Ureter (tissue), 1 donor: ENCODE results near the gene HRH3. TPM values are rescaled to one million over a fixed set of nuclear protein-coding genes. Genes with fewer than 3 reads are reported as not detected.

ENCODE experiments used
- DNase-seq: peaks from one replicate; pipeline ENCODE4 v3.0.0-alpha.2; 2020; ENCODE audit warnings: low spot score
- total RNA-seq: library from RNA; stranded (reverse); gene quantifications from one replicate; pipeline ENCODE4 v1.2.4, GENCODE V29; 2023
- donor health status: DM: yes; HTN: yes; CAD: no.

Gene HRH3
- total RNA-seq, 1 donor from 2014 or later, result 4.2 TPM

DNA sequence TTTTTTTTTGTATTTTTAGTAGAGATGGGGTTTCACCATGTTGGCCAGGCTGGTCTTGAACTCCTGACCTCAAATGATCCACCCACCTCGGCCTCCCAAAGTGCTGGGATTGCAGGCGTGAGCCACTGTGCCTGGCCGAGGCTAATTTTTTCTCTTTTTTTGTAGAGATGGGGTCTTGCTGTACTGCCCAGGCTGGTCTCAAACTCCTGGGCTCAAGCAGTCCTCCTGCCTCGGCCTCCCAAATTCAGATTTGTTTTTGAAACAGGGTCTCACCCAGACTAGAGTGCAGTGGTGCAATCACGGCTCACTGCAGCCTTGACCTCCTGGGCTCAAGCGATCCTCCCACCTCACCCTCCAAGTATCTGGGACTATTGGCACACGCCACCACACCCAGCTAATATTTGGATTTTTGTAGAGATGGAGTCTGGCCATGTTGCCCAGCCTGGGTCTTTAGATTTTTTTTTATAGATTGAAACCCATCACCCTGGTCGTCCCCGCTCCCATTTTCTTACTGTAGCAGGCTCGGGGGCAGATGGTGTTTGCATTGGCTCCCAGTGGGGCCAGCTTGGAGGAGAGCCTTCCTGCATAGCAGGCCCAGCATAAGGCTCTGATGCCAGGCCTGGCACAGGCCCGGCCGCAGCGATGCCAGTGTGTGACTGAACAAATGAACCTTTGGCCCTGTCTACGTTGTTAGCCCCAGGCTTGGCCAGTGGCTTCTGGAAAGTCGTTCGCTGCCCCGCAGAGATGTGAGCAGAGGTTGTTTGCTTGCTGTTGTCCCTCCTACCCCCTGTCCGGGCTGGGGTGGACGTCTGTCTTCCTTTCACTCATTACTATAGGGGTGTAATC is 41.5 kb downstream of the HRH3 start:
- DNase-seq, result no peak

- DNase-seq, result no peak
These were observed 42.8 kb downstream of the HRH3 start for GRCh38 chr20:62177307-62177706.

- no peak for DNase-seq
These were observed 43.2 kb downstream of the HRH3 start for GRCh38 chr20:62176866-62177265.

- DNase-seq, result no peak
These were observed 44.4 kb downstream of the HRH3 start for GRCh38 chr20:62175711-62176110.

GRCh38 chr20:62174870-62175624 is 45.0 kb downstream of the HRH3 start:
- no peak for DNase-seq

GRCh38 chr20:62174021-62174804 is 45.9 kb downstream of the HRH3 start:
- DNase-seq, result no peak

- DNase-seq, result no peak
These were observed 47.4 kb downstream of the HRH3 start for GRCh38 chr20:62172666-62173065.

GRCh38 chr20:62171245-62171644 is 48.8 kb downstream of the HRH3 start:
- DNase-seq, result no peak

- DNase-seq, result no peak
These were observed 49.5 kb downstream of the HRH3 start for GRCh38 chr20:62170536-62170935.

- DNase-seq, result no peak
These were observed 51.1 kb downstream of the HRH3 start for GRCh38 chr20:62168890-62169435.

- DNase-seq, result no peak
These were observed 52.0 kb downstream of the HRH3 start for GRCh38 chr20:62168061-62168460.

DNA sequence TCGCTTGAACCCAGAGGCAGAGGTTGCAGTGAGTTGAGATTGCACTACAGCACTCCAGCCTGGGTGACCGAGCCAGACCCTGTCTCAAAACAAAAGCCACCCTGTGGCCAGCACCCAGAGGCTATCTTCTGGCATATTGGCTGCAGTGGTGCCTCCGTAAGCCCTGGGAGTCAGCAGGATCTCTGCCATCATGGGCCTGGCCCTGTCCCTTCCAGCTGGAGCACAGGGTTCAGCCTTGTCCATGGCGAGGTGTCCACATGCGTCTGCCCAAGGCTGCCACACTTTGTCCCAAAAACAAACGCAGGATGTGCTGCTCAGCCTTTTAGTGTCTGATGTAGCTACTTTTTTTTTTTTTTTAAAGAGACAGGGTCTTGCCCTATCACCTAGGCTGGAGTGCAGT is 52.6 kb downstream of the HRH3 start:
- no peak for DNase-seq

DNA sequence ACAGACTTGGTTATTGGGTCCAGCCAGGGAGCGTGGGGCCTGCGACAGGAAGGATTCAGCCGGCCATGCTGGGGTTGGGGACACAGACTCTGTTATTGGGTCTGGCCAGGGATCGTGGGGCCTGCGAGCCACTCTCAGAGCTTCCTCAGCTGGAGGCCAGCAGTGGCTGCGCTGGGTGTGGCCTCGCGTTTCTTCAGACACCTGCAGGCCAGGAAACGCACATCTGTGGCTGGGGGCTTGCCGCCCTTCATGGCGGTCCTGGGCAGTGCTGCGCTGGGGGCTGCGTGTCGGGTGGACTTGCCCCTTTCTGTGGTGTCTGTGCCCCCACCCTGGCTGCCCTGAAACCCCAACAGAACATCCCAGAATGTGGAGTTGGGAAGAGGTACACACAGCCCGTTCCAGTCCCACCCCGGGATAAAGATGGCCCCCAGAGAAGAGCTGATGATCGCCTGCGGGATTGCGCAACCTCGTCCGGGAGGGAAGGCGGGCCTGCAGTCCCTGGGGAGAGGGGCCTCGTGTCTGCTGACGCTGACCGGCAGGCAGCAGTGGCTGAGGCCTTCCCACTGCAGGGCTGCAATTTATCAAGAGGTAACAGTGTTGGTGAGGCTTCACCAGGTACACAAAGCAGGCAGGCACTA is 54.2 kb downstream of the HRH3 start:
- no peak for DNase-seq

Other genes with a start within 250 kb of the HRH3 start
- 31.3 TPM for gene TAF4, start 154.4 kb downstream of the HRH3 start, total RNA-seq
- gene LSM14B, start 97.8 kb downstream of the HRH3 start, total RNA-seq, result 39.0 TPM
- 181 TPM for gene PSMA7, start 76.9 kb downstream of the HRH3 start, total RNA-seq
- gene SS18L1, start 76.5 kb downstream of the HRH3 start, total RNA-seq, result 15.6 TPM
- 35.5 TPM for gene MTG2, start 37.2 kb downstream of the HRH3 start, total RNA-seq
- gene OSBPL2, start 18.2 kb upstream of the HRH3 start, total RNA-seq, result 130 TPM
- gene ADRM1, start 82.7 kb upstream of the HRH3 start, total RNA-seq, result 72.6 TPM
- gene LAMA5, start 147.0 kb upstream of the HRH3 start, total RNA-seq, result 433 TPM
- gene RPS21, start 166.8 kb upstream of the HRH3 start, total RNA-seq, result 1,691 TPM
- gene CABLES2, start 187.0 kb upstream of the HRH3 start, total RNA-seq, result 4.0 TPM
- gene RBBP8NL, start 207.3 kb upstream of the HRH3 start, total RNA-seq, result 11.4 TPM